H7 (cell line): ENCODE data around the gene SLC4A3. TPM values are rescaled to one million over a fixed set of nuclear protein-coding genes. Genes with fewer than 3 reads are reported as not detected.
"Not testable (repeated sequence)": the region's sequence is repeated elsewhere in the genome, so short reads cannot be mapped to it uniquely, and the experiment has no call there.

ENCODE experiments used
- DNase-seq: peaks from one replicate; pipeline ENCODE4 v3.0.0; 2012
- H3K27me3 ChIP-seq: 2 replicates; pipeline ENCODE4 v1.6.0; 2011; ENCODE audit warnings: mild to moderate bottlenecking, low read length; ENCODE audit not compliant: control insufficient read depth, insufficient read depth
- H3K36me3 ChIP-seq: replicated peaks from 2 replicates; pipeline ENCODE4 v1.5.1; 2011; ENCODE audit warnings: low read length; ENCODE audit not compliant: control insufficient read depth, insufficient read depth
- H3K4me3 ChIP-seq: 2 replicates; pipeline ENCODE4 v1.5.1; 2011; ENCODE audit warnings: low read depth, mild to moderate bottlenecking, control low read depth, low read length, moderate library complexity; ENCODE audit not compliant: insufficient read depth
- total RNA-seq: library from RNA; depleted of rRNA; stranded (reverse); fragments of >200 nt; shearing (Covaris generic); gene quantifications from 2 replicates; pipeline ENCODE4 v1.2.3, GENCODE V29; 2014

SLC4A3 gene
- total RNA-seq, 1 experiment from 2014 or later, result 8.2 TPM

DNA sequence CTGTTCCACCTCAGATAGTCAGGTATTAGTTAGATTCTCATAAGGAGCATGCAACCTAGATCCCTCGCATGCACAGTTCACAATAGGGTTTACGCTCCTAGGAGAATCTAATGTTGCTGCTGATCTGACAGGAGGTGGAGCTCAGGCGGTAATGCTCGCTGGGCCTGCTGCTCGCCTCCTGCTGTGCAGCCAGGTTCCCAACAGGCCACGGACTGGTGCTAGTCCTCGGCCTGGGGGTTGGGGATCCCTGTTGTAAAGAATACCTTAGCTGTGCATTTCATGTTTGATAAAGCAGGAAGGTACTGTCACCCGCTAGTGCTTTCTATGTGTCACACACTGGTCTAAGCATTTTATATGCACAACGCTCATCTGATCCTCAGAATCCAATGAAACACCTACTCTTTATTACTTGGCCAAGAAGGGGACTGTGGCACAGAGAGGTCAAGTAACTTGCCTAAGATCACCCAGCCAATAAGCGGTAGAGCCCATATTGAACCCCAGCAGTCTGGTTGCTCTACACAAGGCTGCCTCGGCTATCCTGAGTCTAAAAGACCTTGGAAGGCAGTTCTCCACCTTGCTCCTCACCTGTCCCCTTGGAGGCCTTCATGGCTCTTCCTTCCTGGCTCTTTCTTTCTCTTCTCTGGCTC, 35.8 kb downstream of the SLC4A3 start:
- no peaks in the 10 kb centered on the region for H3K36me3 ChIP-seq
- H3K27me3 ChIP-seq, result no peaks in the 10 kb centered on the region
- no peak for DNase-seq
- H3K4me3 ChIP-seq, result no peak overlapping the region

DNA sequence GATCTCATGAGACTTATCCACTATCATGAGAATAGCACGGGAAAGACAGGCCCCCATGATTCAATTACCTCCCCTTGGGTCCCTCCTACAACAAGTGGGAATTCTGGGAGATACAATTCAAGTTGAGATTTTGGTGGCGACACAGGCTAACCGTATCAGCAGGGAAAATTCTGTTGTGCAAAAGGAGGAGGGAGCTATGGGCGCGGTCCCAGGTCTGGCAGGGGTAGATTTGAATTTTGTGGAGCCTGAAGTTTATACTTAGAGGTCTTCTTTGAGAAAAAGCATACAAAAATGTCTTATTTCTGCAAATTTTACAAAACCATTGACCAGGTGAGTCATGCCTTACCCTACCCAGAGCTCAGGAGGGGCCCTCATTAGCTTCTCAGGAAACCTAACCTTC, 36.6 kb downstream of the SLC4A3 start:
- no peak overlapping the region for H3K4me3 ChIP-seq
- no peak for DNase-seq
- H3K27me3 ChIP-seq, result no peaks in the 10 kb centered on the region
- H3K36me3 ChIP-seq, result no peaks in the 10 kb centered on the region

DNA sequence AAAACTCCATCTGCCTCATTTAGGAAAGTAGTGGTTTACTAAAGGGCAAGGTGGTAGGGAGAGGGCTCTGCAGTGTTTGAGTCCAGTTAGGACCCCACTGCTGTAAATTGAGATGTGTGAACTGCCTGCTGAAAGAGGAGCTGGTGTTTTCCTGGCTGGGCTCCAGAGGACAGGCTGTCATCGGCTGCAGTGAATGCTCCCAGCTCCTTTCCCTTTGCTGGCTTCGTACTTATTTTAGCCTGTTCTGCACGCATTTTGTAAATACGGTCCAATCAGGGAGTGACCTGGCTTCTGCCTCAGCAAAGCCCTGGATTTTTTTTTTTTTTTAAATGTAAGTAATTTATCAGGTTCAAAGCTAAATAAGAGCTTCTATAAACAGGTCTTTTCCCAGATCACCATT, 37.5 kb downstream of the SLC4A3 start:
- Histone ChIP-seq H3K36me3 (no peaks in the 10 kb centered on the region), H3K4me3 (no peak overlapping the region)
- no peak for DNase-seq

DNA sequence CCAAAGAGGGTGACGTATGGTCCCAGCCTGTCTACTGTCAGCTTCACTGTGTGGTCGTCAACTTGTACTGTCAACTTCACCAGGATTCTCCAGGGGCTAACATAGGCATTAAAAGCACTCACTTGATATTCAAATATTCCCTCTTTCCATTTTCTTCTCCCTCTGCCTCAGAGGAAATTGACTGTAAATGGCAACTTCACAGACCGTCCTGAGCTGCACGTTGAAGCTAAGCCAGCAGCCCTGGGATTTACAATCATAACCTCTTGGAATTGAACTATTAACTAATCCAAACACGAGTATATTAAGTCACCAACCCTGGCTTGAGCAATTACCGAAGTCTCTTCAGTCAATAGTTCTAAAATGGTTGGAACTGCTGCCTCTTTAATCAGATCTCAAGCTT, 38.5 kb downstream of the SLC4A3 start:
- no peak for DNase-seq
- H3K36me3 ChIP-seq, result no peaks in the 10 kb centered on the region
- H3K27me3 ChIP-seq, result no peaks in the 10 kb centered on the region
- H3K4me3 ChIP-seq, result no peak overlapping the region

More for the DNA sequence above, 37.5 kb downstream of the SLC4A3 start:
- no peaks in the 10 kb centered on the region for H3K27me3 ChIP-seq

DNA sequence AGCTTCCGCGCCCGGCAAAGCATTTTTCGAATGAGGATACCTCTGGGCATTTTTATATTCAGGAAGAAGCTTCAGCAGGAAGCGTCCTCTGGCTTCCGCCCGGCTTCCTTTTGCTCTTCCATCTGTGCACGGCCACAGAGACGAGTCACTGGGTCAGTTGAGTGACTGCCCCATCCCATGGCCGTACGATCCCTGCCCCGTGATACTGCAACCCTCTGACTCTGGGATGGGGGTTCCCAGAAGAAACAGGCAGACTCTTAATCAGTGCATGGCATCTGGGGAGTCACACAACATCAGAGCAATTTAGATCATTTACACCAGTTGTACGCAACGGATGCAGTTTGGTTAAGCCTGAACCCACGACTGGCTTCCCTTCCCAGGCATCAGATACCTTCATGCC, 40.9 kb downstream of the SLC4A3 start:
- H3K36me3 ChIP-seq, result no peaks in the 10 kb centered on the region
- DNase-seq, result no peak
- H3K27me3 ChIP-seq, result no peaks in the 10 kb centered on the region
- no peak overlapping the region for H3K4me3 ChIP-seq

DNA sequence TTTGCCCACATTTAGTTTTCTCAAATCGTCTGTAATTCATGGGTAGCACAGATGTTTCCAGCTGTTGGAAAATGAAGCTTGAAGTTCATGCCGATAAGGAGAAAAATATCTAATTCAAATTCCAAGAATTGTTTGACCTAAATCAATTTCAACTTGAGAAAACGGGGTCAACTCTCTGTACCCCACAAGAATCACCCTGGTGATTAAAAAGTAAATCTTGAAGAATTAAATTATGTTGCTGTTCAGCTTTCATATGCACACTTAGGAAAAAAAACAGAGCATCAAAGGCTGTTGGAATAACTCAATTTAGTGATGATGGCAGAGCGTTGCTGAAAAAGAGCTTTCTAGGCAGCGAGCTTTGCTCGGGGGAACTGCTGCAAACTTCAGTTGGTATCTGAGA, 43.0 kb downstream of the SLC4A3 start:
- Histone ChIP-seq H3K27me3 (no peaks in the 10 kb centered on the region), H3K4me3 (no peak overlapping the region), H3K36me3 (no peaks in the 10 kb centered on the region)
- DNase-seq, result no peak

DNA sequence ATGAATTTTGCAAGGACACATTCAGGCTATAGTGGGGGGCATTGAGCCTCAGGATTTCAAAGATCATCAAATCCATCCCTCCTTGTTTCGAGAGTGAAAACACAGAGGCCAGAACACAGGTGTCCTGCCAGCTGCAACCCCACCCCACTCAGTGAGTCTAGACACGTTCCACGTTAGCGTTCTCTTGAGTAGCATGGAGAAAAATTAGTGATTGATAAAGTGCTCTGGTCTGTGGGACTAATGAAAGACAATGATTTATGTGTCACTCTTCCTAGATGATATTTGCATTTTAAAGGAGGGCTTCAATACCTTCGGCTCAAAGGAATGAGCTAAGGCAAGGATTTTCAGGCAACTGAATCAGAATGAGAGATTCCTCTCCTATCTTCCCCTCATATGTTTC, 43.8 kb downstream of the SLC4A3 start:
- DNase-seq, result no peak
- no peaks in the 10 kb centered on the region for H3K27me3 ChIP-seq
- H3K4me3 ChIP-seq, result no peak overlapping the region
- no peaks in the 10 kb centered on the region for H3K36me3 ChIP-seq

DNA sequence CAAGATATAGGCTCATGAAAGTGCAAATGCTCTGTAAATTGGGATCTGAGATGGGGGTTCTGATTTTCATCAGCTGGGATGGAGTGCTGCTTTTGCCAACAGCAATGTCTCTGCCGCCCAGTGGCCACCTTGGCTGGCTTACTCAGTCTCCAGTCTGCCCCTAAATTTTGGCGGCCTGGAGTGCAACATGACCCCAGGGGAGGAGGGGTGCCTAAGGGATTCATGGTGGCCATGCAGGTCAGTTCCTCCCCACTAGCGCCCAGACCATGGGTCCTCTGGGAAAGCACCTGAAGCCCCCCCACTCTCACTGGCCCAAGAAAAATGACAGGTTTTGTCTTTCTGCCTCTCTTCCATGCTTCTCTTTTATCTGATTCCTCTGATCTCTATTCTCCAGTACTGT, 45.0 kb downstream of the SLC4A3 start:
- Histone ChIP-seq H3K36me3 (no peaks in the 10 kb centered on the region), H3K27me3 (no peaks in the 10 kb centered on the region), H3K4me3 (no peak overlapping the region)
- DNase-seq, result no peak

DNA sequence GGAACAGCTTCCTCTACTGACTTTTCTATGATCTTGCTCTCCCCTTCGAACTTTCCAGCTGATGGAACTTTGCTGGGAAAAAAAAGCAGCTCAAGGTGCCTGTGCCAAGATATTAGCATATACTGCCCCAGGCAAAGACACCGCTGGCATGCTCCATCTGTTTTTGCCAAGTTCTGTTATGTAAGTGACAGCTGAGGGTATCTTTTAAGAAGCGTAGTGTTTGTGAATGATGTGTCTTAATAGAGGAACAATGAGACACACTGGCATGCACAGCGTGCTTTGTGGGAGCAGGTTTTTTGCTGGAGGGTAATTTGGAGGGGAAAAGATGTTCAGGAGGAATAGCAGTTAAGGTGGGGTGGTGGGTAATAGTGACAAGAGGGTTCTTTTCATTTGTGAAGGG, 47.8 kb downstream of the SLC4A3 start:
- no peaks in the 10 kb centered on the region for H3K36me3 ChIP-seq
- no peak for DNase-seq
- no peaks in the 10 kb centered on the region for H3K27me3 ChIP-seq
- H3K4me3 ChIP-seq, result no peak overlapping the region

DNA sequence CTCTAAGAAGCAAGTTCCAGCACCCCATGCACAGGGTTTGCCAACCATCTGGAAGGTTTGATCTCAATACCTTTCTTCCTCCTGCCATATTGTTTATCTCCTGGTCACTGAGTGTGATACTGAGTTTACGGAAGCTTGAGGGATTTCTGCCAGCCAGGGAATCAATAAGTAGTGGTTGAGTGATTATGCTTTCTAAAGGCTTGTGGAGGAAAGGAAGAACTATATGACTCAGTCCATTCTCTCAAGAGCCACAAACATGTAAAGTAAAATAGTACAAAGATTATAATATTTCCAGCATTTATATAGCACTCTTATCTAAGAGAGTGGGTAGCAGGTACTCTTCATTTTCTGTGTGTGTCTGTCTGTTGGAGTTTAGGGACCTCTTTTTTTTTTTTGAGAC, 49.2 kb downstream of the SLC4A3 start:
- DNase-seq, result no peak
- Histone ChIP-seq H3K27me3 (no peaks in the 10 kb centered on the region), H3K4me3 (no peak overlapping the region), H3K36me3 (no peaks in the 10 kb centered on the region)

DNA sequence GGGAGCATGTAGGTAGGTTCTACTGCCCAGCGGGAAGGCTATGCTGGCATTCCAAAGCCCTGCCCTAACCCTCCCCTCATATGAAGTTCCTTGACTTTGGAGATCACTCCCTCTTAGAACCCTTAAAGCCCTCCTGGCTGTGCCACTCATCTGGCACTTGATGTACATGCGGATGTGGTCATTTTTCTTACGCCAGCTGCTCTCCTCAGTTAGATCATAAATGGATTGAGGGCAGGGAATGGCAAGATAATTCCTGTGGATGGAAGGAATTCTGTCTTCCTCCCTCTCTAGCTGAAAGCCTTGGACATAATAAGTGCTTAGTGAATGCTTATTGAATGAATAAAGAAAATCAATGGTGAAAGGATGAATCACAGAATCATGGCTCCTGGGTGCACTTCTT, 51.6 kb downstream of the SLC4A3 start:
- Histone ChIP-seq H3K27me3 (no peaks in the 10 kb centered on the region), H3K4me3 (no peak overlapping the region), H3K36me3 (no peaks in the 10 kb centered on the region)
- no peak for DNase-seq

DNA sequence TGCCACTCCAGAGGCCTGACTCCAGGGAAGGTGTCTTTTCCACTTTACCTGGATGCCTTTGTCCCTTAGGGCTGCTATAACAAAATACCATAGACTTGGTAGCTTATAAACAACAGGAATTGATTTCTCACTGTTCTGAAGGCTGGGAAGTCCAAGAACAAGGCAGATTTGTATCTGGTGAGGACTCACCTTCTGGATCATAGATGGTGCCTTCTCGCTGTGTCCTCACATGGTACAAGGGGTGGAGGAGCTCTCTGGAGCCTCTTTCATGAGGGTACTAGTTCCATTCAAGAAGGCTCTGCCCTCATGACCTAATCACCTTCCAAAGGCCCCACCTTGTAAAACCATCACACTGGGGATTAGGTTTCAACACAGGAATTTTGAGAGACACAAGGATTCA, 52.1 kb downstream of the SLC4A3 start:
- Histone ChIP-seq H3K36me3 (no peaks in the 10 kb centered on the region), H3K27me3 (no peaks in the 10 kb centered on the region), H3K4me3 (no peak overlapping the region)
- DNase-seq, result no peak

DNA sequence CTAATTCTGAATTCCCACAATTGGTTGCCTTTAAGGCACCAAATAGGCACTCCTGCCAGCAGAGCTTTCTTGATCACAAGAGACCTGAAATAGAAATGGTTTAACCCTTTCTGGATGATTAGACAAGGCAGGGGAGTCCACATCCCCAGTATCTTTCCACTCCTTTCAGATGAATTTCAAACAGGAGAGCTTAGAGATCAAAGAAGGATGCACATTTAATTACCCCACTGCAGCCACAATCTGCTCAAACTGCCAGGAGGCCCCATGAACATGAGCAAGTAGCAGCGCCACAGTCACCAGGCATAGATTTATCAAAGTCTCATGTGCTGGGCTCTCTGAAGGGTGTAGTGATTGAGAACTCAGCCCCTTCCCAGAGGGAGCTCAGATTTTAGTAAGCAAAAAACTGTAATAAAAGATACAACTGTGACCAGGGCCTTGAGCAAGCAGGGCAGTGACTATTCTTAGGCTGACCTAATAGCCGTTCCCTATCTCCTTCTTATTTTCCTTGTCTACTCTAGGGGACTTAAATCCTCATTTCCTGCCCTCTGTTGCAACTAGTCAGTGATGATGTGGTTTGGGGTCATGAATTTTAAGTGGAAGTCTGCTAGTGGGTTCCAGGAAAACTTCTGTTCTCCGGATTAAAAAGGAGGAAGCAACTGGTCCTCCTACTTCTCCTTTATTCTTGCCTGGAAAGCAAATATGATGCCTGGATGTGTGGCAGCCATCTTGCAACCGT, 53.7 kb downstream of the SLC4A3 start:
- no peak for DNase-seq
- Histone ChIP-seq H3K36me3 (no peaks in the 10 kb centered on the region), H3K27me3 (no peaks in the 10 kb centered on the region), H3K4me3 (no peak overlapping the region)

DNA sequence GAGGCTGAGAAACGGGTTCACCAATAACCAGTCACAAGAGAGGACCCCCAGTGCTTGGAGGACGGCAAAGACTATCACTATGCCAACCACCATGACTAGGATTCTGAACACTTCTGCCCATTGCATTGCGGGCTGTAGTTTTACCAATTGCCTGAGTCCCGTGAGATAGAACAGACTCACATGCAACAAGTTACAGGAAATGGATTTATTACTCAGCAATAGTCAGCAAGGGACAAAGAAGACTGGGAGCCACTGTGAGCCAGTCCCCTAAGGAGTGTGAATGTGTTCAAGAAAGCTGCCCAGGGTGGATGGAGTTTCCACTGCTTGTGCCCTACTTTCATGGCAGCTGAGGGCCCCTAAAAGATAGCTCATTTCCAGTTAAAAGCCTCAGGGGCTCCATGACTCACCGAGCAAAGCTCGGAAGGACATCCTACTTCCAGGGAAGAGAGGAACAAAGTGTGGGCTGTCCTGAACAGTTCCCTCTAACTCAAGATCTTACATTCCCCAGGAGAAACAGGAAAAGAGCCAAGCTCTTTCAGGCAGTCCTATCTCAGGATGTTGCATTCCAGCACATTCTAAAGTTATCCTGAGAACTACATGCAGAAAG, 54.4 kb downstream of the SLC4A3 start:
- Histone ChIP-seq H3K4me3 (no peak overlapping the region), H3K36me3 (no peaks in the 10 kb centered on the region), H3K27me3 (no peaks in the 10 kb centered on the region)
- DNase-seq, result no peak

DNA sequence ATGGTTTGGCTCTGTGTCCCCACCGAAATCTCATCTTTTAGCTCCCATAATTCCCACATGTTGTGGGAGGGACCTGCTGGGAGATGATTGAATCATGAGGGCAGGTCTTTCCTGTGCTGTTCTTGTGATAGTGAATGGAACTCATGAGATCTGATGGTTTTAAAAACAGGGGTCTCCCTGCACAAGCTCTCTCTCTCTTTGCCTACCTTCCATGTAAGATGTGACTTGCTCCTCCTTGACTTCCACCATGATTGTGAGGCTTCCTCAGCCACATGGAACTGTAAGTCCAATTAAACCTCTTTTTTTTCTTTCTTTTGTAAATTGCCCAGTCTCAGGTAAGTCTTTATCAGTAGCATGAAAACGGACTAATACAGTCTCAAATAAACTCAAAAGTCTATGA, 56.0 kb downstream of the SLC4A3 start:
- not testable (repeated sequence) for H3K36me3 ChIP-seq, DNase-seq, H3K27me3 ChIP-seq, H3K4me3 ChIP-seq
